ENCODE results near the gene FLT1. TPM values are rescaled to one million over a fixed set of nuclear protein-coding genes. Genes with fewer than 3 reads are reported as not detected.

FLT1 gene
- total RNA-seq, 1 experiment from 2014 or later = 0.25 TPM

DNA sequence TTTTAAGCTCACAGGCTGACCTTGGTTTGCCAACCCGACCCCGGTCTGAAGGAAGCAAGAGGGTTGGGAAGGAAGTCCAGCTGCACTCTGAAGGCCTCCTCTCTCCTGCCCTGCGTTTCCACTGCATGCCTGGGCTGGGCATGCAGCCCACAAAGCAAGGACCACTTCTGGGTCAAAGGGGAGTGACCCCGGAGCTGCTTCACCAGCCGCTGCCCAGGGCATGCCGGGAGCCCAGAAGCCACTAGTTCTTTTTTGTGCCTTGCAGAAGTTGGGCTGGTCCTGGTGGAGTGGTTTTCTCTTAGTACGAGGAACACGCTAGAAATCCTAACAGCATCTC is 166.7 kb downstream of the FLT1 start:
- Histone ChIP-seq H3K4me3 (replicated peaks in 1 of 2; ENCODE audit: low read depth in 1 of 2, low read length in 2 of 2) (no peak overlapping the region), H3K9me3 (ENCODE audit: control insufficient read depth in 1 of 2, insufficient read depth in 1 of 2, low read depth in 1 of 2, low read length in 2 of 2) (no peaks in the 10 kb centered on the region), H3K27ac (ENCODE audit: low read depth, low read length) (no peak overlapping the region), H3K27me3 (ENCODE audit: insufficient read depth, low read length) (no peaks in the 10 kb centered on the region), H3K4me2 (ENCODE audit: low read length) (no peak overlapping the region), H3K36me3 (ENCODE audit: control insufficient read depth in 1 of 2, insufficient read depth in 2 of 2, low read length in 2 of 2) (no peaks in the 10 kb centered on the region), H3K4me1 (ENCODE audit: control insufficient read depth in 1 of 2, insufficient read depth in 2 of 2, low read length in 2 of 2) (no peaks in the 10 kb centered on the region), H3K79me2 (ENCODE audit: insufficient read depth, low read length) (no peaks in the 10 kb centered on the region), H4K20me1 (ENCODE audit: insufficient read depth) (no peaks in the 10 kb centered on the region), H3K9ac (ENCODE audit: low read length) (no peak overlapping the region), H2AFZ (ENCODE audit: low read depth, low read length, poor library complexity, severe bottlenecking) (no peak overlapping the region), H3K9me2 (ENCODE audit: insufficient read depth) (no peaks in the 10 kb centered on the region)
- DNase-seq (ENCODE audit: low read depth, low spot score) = no peak
- POLR2A ChIA-PET = no interaction called here
- intact Hi-C loops (cut with micrococcal nuclease) = loop anchor here (10.0 kb wide), 1 partner anchor 1037 kb away; no protein-coding TSS in a partner anchor
- no peak for ATAC-seq
- TF ChIP-seq SRF (IDR thresholded peaks at IDR 0.05; ENCODE audit: low read depth) (no peak), TCF7L2 (IDR thresholded peaks at IDR 0.05; ENCODE audit: borderline replicate concordance, extremely low read depth, insufficient read depth, insufficient read length) (no peak), EGR1 (IDR thresholded peaks at IDR 0.05; ENCODE audit: low read depth) (no peak), ZNF274 (IDR thresholded peaks at IDR 0.05; ENCODE audit: low read depth, low read length) (no peak), EZH2phosphoT487 (IDR thresholded peaks at IDR 0.05; ENCODE audit: borderline replicate concordance) (no peak), ELF1 (IDR thresholded peaks at IDR 0.05; ENCODE audit: borderline replicate concordance, low read depth) (no peak), ZFX (IDR thresholded peaks at IDR 0.05) (no peak), SIN3A (IDR thresholded peaks at IDR 0.05; ENCODE audit: low read depth) (no peak), YY1 (IDR thresholded peaks at IDR 0.05; ENCODE audit: extremely low read depth, insufficient replicate concordance, low read depth, low read length) (no peak), CEBPB (IDR thresholded peaks at IDR 0.05; ENCODE audit: low read depth) (no peak), POLR2AphosphoS5 (IDR thresholded peaks at IDR 0.05; ENCODE audit: low read depth, low read length) (no peak)
- TF ChIP-seq, protein P1, sequence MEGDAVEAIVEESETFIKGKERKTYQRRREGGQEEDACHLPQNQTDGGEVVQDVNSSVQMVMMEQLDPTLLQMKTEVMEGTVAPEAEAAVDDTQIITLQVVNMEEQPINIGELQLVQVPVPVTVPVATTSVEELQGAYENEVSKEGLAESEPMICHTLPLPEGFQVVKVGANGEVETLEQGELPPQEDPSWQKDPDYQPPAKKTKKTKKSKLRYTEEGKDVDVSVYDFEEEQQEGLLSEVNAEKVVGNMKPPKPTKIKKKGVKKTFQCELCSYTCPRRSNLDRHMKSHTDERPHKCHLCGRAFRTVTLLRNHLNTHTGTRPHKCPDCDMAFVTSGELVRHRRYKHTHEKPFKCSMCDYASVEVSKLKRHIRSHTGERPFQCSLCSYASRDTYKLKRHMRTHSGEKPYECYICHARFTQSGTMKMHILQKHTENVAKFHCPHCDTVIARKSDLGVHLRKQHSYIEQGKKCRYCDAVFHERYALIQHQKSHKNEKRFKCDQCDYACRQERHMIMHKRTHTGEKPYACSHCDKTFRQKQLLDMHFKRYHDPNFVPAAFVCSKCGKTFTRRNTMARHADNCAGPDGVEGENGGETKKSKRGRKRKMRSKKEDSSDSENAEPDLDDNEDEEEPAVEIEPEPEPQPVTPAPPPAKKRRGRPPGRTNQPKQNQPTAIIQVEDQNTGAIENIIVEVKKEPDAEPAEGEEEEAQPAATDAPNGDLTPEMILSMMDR (IDR thresholded peaks at IDR 0.05 in 2 of 3, conservative IDR thresholded peaks at IDR 0.05 in 1 of 3; ENCODE audit: borderline replicate concordance in 1 of 3, insufficient read depth in 1 of 3, low read depth in 2 of 3, low read length in 2 of 3) = no peak
- TF ChIP-seq, protein P2, sequence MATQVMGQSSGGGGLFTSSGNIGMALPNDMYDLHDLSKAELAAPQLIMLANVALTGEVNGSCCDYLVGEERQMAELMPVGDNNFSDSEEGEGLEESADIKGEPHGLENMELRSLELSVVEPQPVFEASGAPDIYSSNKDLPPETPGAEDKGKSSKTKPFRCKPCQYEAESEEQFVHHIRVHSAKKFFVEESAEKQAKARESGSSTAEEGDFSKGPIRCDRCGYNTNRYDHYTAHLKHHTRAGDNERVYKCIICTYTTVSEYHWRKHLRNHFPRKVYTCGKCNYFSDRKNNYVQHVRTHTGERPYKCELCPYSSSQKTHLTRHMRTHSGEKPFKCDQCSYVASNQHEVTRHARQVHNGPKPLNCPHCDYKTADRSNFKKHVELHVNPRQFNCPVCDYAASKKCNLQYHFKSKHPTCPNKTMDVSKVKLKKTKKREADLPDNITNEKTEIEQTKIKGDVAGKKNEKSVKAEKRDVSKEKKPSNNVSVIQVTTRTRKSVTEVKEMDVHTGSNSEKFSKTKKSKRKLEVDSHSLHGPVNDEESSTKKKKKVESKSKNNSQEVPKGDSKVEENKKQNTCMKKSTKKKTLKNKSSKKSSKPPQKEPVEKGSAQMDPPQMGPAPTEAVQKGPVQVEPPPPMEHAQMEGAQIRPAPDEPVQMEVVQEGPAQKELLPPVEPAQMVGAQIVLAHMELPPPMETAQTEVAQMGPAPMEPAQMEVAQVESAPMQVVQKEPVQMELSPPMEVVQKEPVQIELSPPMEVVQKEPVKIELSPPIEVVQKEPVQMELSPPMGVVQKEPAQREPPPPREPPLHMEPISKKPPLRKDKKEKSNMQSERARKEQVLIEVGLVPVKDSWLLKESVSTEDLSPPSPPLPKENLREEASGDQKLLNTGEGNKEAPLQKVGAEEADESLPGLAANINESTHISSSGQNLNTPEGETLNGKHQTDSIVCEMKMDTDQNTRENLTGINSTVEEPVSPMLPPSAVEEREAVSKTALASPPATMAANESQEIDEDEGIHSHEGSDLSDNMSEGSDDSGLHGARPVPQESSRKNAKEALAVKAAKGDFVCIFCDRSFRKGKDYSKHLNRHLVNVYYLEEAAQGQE (IDR thresholded peaks at IDR 0.05; ENCODE audit: low read depth) = no peak
- TF ChIP-seq, protein P3, sequence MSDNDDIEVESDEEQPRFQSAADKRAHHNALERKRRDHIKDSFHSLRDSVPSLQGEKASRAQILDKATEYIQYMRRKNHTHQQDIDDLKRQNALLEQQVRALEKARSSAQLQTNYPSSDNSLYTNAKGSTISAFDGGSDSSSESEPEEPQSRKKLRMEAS (IDR thresholded peaks at IDR 0.05) = no peak
- RAD21 ChIA-PET (ENCODE audit: low non-redundant PET in 1 of 2, low total read pairs in 2 of 2, uncharacterized antibody in 2 of 2, unreplicated experiment in 2 of 2) = no interaction called here
- no TSS peak for BruUV-seq (replicated peaks)
- CTCF ChIA-PET = no interaction called here
